Stomach smooth muscle (tissue), 2 donors: ENCODE measurements around the gene TPMT.

Experiments used
- H3K27ac ChIP-seq: one replicate; pipeline ENCODE4 v1.7.0; 2013; ENCODE audit warnings: mild to moderate bottlenecking, low read length, inconsistent platforms
- H3K27me3 ChIP-seq, 2 donors: one replicate each; pipeline ENCODE4 v1.7.0; 2013; ENCODE audit warnings: low read length in 2 of 2; ENCODE audit not compliant: insufficient read depth in 2 of 2, control insufficient read depth in 1 of 2
- H3K36me3 ChIP-seq, 2 donors: one replicate each; pipeline ENCODE4 v1.7.0; 2013; ENCODE audit warnings: low read length in 2 of 2; ENCODE audit not compliant: control insufficient read depth in 2 of 2, insufficient read depth in 2 of 2
- H3K4me1 ChIP-seq: one replicate; pipeline ENCODE4 v1.7.0; 2013; ENCODE audit warnings: low read length; ENCODE audit not compliant: control insufficient read depth, insufficient read depth
- H3K4me3 ChIP-seq, 2 donors: one replicate each; pipeline ENCODE4 v1.7.0; 2013; ENCODE audit warnings: low read length in 2 of 2
- H3K9ac ChIP-seq, 2 donors: one replicate each; pipeline ENCODE4 v1.7.0; 2013; ENCODE audit warnings: low read length in 2 of 2, mild to moderate bottlenecking in 1 of 2
- H3K9me3 ChIP-seq, 2 donors: one replicate each; pipeline ENCODE4 v1.7.0; 2013; ENCODE audit warnings: low read length in 2 of 2; ENCODE audit not compliant: control insufficient read depth in 2 of 2
- donor health status: healthy.
- donor health status: Pancreatic carcinoma.

Gene TPMT

GRCh38 chr6:18154507-18155149 is at the start of gene TPMT:
TSS of gene TPMT (minus strand) at chr6:18155077. CDS start at chr6:18149127, 5,950 bp downstream.
- no peaks in the 10 kb centered on the region for H3K9me3 ChIP-seq
- no peaks in the 10 kb centered on the region for H3K27me3 ChIP-seq
- peak within 1 kb of the TSS; percentile 60 for H3K27ac ChIP-seq
- peaks cover 0 to under 1% of the 10 kb centered on the region in 2 donors for H3K36me3 ChIP-seq
- peak within 1 kb of the TSS; percentile 78 to 95 for H3K9ac ChIP-seq
- H3K4me3 ChIP-seq: peak within 1 kb of the TSS; percentile 87 to 92
- peaks cover 12% of the 10 kb centered on the region for H3K4me1 ChIP-seq

GRCh38 chr6:18203786-18204185 is 48.9 kb upstream of the TPMT start:
- Histone ChIP-seq H3K27me3 (no peaks in the 10 kb centered on the region), H3K36me3 (peaks cover 0 to 2% of the 10 kb centered on the region in 2 donors), H3K27ac (no peak overlapping the region), H3K9ac (no peak overlapping the region), H3K9me3 (no peaks in the 10 kb centered on the region), H3K4me1 (peaks cover 8% of the 10 kb centered on the region), H3K4me3 (no peak overlapping the region)

DNA sequence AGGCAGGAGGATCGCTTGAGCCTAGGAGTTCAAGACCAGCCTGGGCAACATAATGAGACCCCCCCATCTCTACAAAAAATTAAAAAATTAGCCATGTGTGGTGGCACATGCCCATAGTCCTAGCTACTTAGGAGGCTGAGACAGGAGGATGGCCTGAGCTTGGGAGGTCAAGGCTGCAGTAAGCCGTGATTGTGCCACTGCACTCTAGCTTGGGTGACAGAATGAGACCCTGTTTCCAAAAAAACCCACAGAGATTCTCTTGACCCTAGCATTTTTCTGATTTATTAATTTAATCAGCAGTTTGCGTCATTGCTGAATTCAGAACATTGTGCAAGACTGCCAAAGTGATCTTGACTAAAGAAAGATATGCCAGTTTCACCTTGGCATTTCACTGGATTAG is 37.1 kb upstream of the TPMT start:
- no peaks in the 10 kb centered on the region for H3K4me1 ChIP-seq
- H3K27me3 ChIP-seq: no peaks in the 10 kb centered on the region
- H3K4me3 ChIP-seq: no peak overlapping the region
- no peak overlapping the region for H3K27ac ChIP-seq
- H3K36me3 ChIP-seq: peaks cover 5 to 7% of the 10 kb centered on the region in 2 donors
- H3K9me3 ChIP-seq: no peaks in the 10 kb centered on the region
- no peak overlapping the region for H3K9ac ChIP-seq

- no peak overlapping the region for H3K4me3 ChIP-seq
- peaks cover 2% of the 10 kb centered on the region for H3K4me1 ChIP-seq
- H3K27ac ChIP-seq: no peak overlapping the region
- no peaks in the 10 kb centered on the region for H3K27me3 ChIP-seq
- H3K9me3 ChIP-seq: no peaks in the 10 kb centered on the region
- H3K9ac ChIP-seq: no peak overlapping the region
- H3K36me3 ChIP-seq: peaks cover 7 to 13% of the 10 kb centered on the region in 2 donors
These were observed 34.3 kb upstream of the TPMT start for GRCh38 chr6:18189196-18189595.

- Histone ChIP-seq H3K27ac (no peak overlapping the region), H3K9ac (no peak overlapping the region), H3K9me3 (no peaks in the 10 kb centered on the region), H3K27me3 (no peaks in the 10 kb centered on the region), H3K4me3 (no peak overlapping the region), H3K36me3 (peaks cover 7 to 13% of the 10 kb centered on the region in 2 donors), H3K4me1 (peaks cover 2% of the 10 kb centered on the region)
These were observed 32.8 kb upstream of the TPMT start for GRCh38 chr6:18187701-18188100.

DNA sequence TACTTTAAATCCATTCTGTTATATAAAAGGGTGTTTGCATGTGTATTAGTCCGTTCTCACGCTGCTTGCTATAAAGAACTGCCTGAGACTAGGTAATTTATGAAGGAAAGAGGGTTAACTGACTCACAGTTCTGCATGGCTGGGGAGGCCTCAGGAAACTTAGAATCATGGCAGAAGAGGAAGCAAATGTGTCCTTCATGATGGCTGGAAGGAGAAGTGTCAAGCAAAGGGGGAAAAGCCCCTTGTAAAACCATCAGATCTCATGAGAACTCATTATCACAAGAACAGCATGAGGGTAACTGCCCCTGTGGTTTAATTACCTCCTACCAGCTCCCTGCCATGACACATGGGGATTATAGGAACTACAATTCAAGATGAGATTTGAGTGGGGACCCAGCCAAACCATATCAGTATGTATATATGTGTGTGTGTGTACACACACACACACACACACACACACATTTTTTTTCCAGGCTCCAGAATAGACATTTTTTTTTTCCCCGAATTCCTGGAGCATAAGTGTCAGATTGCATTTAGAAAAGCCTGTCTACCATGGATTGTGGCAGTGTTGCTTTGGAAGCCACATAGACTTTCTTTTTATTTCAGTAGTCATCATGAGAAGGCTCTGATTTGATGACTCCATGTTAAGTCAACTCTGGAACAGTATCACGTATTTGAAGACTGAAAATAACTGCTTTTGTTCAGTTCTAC is 31.8 kb upstream of the TPMT start:
- H3K27me3 ChIP-seq: no peaks in the 10 kb centered on the region
- peaks cover 2% of the 10 kb centered on the region for H3K4me1 ChIP-seq
- no peak overlapping the region for H3K4me3 ChIP-seq
- H3K9me3 ChIP-seq: no peaks in the 10 kb centered on the region
- H3K36me3 ChIP-seq: peaks cover 4 to 13% of the 10 kb centered on the region in 2 donors
- no peak overlapping the region for H3K9ac ChIP-seq
- H3K27ac ChIP-seq: no peak overlapping the region

GRCh38 chr6:18186033-18186432 is 31.2 kb upstream of the TPMT start:
- no peak overlapping the region for H3K27ac ChIP-seq
- H3K4me3 ChIP-seq: no peak overlapping the region
- no peaks in the 10 kb centered on the region for H3K27me3 ChIP-seq
- H3K36me3 ChIP-seq: peaks cover 4 to 6% of the 10 kb centered on the region in 2 donors
- H3K9ac ChIP-seq: no peak overlapping the region
- H3K9me3 ChIP-seq: no peaks in the 10 kb centered on the region
- peaks cover 2% of the 10 kb centered on the region for H3K4me1 ChIP-seq

- H3K27ac ChIP-seq: no peak overlapping the region
These were observed 30.7 kb upstream of the TPMT start for GRCh38 chr6:18185624-18186023.

DNA sequence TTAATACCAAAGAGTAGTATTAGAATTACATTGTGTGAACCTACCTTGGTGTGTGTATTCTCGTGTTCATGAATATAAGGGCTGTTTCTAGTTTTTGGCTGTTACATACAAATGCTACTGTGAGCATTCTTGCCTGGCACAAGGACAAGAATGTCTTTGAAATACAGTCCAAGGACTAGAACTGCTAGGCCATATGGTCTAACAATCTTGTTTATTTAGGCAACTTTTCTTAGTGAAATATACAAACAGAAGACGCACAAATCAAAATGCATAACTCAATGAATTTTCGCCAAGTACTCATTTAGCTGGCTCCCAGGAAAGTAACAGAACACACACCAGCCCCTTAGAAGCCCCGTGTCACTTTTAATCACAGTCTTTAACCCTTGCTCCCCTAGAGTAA is 28.9 kb upstream of the TPMT start:
- H3K4me1 ChIP-seq: peaks cover 2% of the 10 kb centered on the region
- H3K36me3 ChIP-seq: peaks cover 4 to 6% of the 10 kb centered on the region in 2 donors
- H3K9ac ChIP-seq: no peak overlapping the region
- no peaks in the 10 kb centered on the region for H3K9me3 ChIP-seq
- H3K27ac ChIP-seq: no peak overlapping the region
- H3K27me3 ChIP-seq: no peaks in the 10 kb centered on the region
- no peak overlapping the region for H3K4me3 ChIP-seq

More at GRCh38 chr6:18185624-18186023, 30.7 kb upstream of the TPMT start:
- H3K9me3 ChIP-seq: no peaks in the 10 kb centered on the region
- peaks cover 2% of the 10 kb centered on the region for H3K4me1 ChIP-seq
- H3K9ac ChIP-seq: no peak overlapping the region
- no peak overlapping the region for H3K4me3 ChIP-seq
- peaks cover 4 to 6% of the 10 kb centered on the region in 2 donors for H3K36me3 ChIP-seq
- no peaks in the 10 kb centered on the region for H3K27me3 ChIP-seq

DNA sequence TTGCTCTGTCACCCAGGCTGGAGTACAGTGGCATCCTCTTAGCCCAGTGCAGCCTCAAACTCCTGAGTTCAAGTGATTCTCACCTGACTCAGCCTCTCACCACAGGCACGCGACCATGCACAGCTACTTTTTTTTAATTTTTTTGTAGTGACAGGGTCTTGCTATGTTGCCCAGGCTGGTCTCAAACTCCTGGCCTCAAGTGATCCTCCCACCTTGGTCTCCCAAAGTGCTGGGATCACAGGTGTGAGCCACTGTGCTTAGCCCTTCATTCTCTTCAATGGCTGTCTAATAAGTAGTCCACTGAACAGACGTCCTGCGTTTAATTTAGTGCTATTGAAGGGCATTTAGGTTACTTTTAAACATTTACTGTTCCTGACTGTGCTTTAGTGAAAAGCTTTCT is 27.7 kb upstream of the TPMT start:
- H3K9ac ChIP-seq: no peak overlapping the region
- H3K4me3 ChIP-seq: no peak overlapping the region
- peaks cover 2% of the 10 kb centered on the region for H3K4me1 ChIP-seq
- no peaks in the 10 kb centered on the region for H3K27me3 ChIP-seq
- H3K27ac ChIP-seq: no peak overlapping the region
- peaks cover 4 to 6% of the 10 kb centered on the region in 2 donors for H3K36me3 ChIP-seq
- no peaks in the 10 kb centered on the region for H3K9me3 ChIP-seq
